CD4-positive, alpha-beta T cell treated with Interleukin-2 at 100 ng/mL for 4 hours (primary cell): ENCODE results near the gene TNKS1BP1.

Experiments used
- DNase-seq: peaks from one replicate; pipeline ENCODE4 v3.0.0-alpha.2; 2020; ENCODE audit warnings: low spot score

The TNKS1BP1 gene

GRCh38 chr11:57332694-57333440 lies 8.1 kb upstream of the TNKS1BP1 start:
- no peak for DNase-seq

GRCh38 chr11:57331720-57332119 lies 7.0 kb upstream of the TNKS1BP1 start:
- no peak for DNase-seq

GRCh38 chr11:57330029-57330428 lies 5.3 kb upstream of the TNKS1BP1 start:
- DNase-seq: no peak

GRCh38 chr11:57327721-57328120 lies 3.0 kb upstream of the TNKS1BP1 start:
- no peak for DNase-seq

- no peak for DNase-seq
Measured at GRCh38 chr11:57325735-57326048, 940 bp upstream of the TNKS1BP1 start.

- DNase-seq: no peak
Measured at GRCh38 chr11:57324154-57324885, 432 bp downstream of the TNKS1BP1 start.

- DNase-seq: no peak
Measured at GRCh38 chr11:57323855-57324153, 948 bp downstream of the TNKS1BP1 start.

GRCh38 chr11:57323167-57323854 lies 1.4 kb downstream of the TNKS1BP1 start:
- no peak for DNase-seq

- no peak for DNase-seq
Measured at GRCh38 chr11:57322256-57323166, 2.2 kb downstream of the TNKS1BP1 start.

- no peak for DNase-seq
Measured at GRCh38 chr11:57321388-57322255, 3.1 kb downstream of the TNKS1BP1 start.

- DNase-seq: no peak
Measured at GRCh38 chr11:57320719-57321387, 3.9 kb downstream of the TNKS1BP1 start.

- DNase-seq: no peak
Measured at GRCh38 chr11:57320067-57320718, 4.6 kb downstream of the TNKS1BP1 start.

GRCh38 chr11:57318178-57318577 lies 6.6 kb downstream of the TNKS1BP1 start:
- no peak for DNase-seq

- DNase-seq: no peak
Measured at GRCh38 chr11:57316017-57316416, 8.7 kb downstream of the TNKS1BP1 start.

GRCh38 chr11:57315491-57315890 lies 9.3 kb downstream of the TNKS1BP1 start:
- DNase-seq: no peak

GRCh38 chr11:57314221-57314973 lies 10.4 kb downstream of the TNKS1BP1 start:
- DNase-seq: no peak

GRCh38 chr11:57313788-57314135 lies 11.0 kb downstream of the TNKS1BP1 start:
- DNase-seq: no peak

GRCh38 chr11:57313071-57313787 lies 11.5 kb downstream of the TNKS1BP1 start:
- no peak for DNase-seq

GRCh38 chr11:57312511-57313021 lies 12.2 kb downstream of the TNKS1BP1 start:
- no peak for DNase-seq
